ENCODE results near the gene LMO4.

DNA sequence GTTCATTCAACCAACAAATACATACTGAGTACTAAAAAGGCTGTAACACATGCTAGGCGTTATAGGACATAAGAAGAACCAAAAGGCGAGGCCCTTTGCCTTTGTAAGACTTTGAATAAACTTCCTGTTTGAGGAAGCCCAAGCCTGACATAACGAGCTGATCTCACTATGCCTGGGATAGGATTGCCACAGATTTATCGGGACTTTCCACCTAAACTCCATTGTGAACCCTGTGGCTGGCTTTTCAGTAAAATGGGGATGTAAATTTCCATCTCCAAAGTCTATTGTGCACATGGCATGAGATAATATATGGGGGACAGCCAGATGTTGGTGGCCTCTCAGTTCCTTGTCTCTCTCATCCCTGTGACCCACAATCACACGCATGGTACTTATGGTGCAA, 41.9 kb downstream of the LMO4 start:
- TF ChIP-seq, protein P1, sequence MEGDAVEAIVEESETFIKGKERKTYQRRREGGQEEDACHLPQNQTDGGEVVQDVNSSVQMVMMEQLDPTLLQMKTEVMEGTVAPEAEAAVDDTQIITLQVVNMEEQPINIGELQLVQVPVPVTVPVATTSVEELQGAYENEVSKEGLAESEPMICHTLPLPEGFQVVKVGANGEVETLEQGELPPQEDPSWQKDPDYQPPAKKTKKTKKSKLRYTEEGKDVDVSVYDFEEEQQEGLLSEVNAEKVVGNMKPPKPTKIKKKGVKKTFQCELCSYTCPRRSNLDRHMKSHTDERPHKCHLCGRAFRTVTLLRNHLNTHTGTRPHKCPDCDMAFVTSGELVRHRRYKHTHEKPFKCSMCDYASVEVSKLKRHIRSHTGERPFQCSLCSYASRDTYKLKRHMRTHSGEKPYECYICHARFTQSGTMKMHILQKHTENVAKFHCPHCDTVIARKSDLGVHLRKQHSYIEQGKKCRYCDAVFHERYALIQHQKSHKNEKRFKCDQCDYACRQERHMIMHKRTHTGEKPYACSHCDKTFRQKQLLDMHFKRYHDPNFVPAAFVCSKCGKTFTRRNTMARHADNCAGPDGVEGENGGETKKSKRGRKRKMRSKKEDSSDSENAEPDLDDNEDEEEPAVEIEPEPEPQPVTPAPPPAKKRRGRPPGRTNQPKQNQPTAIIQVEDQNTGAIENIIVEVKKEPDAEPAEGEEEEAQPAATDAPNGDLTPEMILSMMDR (IDR thresholded peaks at IDR 0.05), result no peak
- no peak for TF ChIP-seq POLR2AphosphoS5 (IDR thresholded peaks at IDR 0.05; ENCODE audit: insufficient read depth in 1 of 2, low read depth in 1 of 2)

All from vagina (tissue), 2 donors.